GM23248 (cell line): ENCODE data around the gene CLCN6. TPM values are rescaled to one million over a fixed set of nuclear protein-coding genes. Genes with fewer than 3 reads are reported as not detected.
A peak's percentile ranks its signal among the peaks of the same experiment; 100 is the strongest.

Experiments
- DNase-seq: peaks from one replicate; pipeline ENCODE4 v3.0.0-alpha.2; 2015
- H2AFZ ChIP-seq: fragments of 200-600 bp; sonication (generic); 2 replicates; pipeline ENCODE4 v1.6.1; 2016; ENCODE audit warnings: antibody characterized with exemption
- H3F3A ChIP-seq: fragments of 200-600 bp; sonication (generic); 2 replicates; pipeline ENCODE4 v1.6.1; 2016; ENCODE audit warnings: mild to moderate bottlenecking, antibody characterized with exemption, mixed run types; ENCODE audit not compliant: insufficient read depth
- H3K27ac ChIP-seq: fragments of 200-600 bp; sonication (generic); 2 replicates; pipeline ENCODE4 v1.5.1; 2016; ENCODE audit warnings: mild to moderate bottlenecking
- H3K27me3 ChIP-seq: fragments of 200-600 bp; sonication (generic); replicated peaks from 2 replicates; pipeline ENCODE4 v1.6.1; 2016; ENCODE audit warnings: mild to moderate bottlenecking; ENCODE audit not compliant: insufficient read depth
- H3K36me3 ChIP-seq: fragments of 200-600 bp; sonication (generic); 2 replicates; pipeline ENCODE4 v1.6.1; 2016; ENCODE audit warnings: low read depth, mild to moderate bottlenecking
- H3K4me1 ChIP-seq: fragments of 200-600 bp; sonication (generic); 2 replicates; pipeline ENCODE4 v1.6.1; 2016; ENCODE audit warnings: mild to moderate bottlenecking; ENCODE audit not compliant: insufficient read depth
- H3K4me2 ChIP-seq: fragments of 200-600 bp; sonication (generic); one replicate; pipeline ENCODE4 v1.6.1; 2016; ENCODE audit warnings: mild to moderate bottlenecking; ENCODE audit not compliant: unreplicated experiment
- H3K4me3 ChIP-seq: fragments of 200-600 bp; sonication (generic); 2 replicates; pipeline ENCODE4 v1.5.1; 2016; ENCODE audit warnings: mild to moderate bottlenecking
- H3K79me2 ChIP-seq: fragments of 200-600 bp; sonication (generic); 2 replicates; pipeline ENCODE4 v1.6.1; 2016; ENCODE audit warnings: mild to moderate bottlenecking; ENCODE audit not compliant: insufficient read depth
- H3K9ac ChIP-seq: fragments of 200-600 bp; sonication (generic); 2 replicates; pipeline ENCODE4 v1.6.1; 2016; ENCODE audit warnings: mild to moderate bottlenecking
- H3K9me2 ChIP-seq: fragments of 200-600 bp; sonication (generic); 2 replicates; pipeline ENCODE4 v1.6.1; 2016; ENCODE audit warnings: mixed run types, mild to moderate bottlenecking, moderate library complexity; ENCODE audit not compliant: insufficient read depth
- H3K9me3 ChIP-seq: fragments of 200-600 bp; sonication (generic); one replicate; pipeline ENCODE4 v1.6.1; 2017; ENCODE audit warnings: low read depth
- H4K20me1 ChIP-seq: fragments of 200-600 bp; sonication (generic); 2 replicates; pipeline ENCODE4 v1.6.0; 2016; ENCODE audit not compliant: insufficient read depth
- EZH2 ChIP-seq: fragments of 200-600 bp; sonication (generic); IDR thresholded peaks from 2 replicates; pipeline ENCODE4 v1.6.1; 2018; ENCODE audit warnings: antibody characterized with exemption, mild to moderate bottlenecking; ENCODE audit not compliant: insufficient read depth, poor library complexity, severe bottlenecking
- EZH2phosphoT487 ChIP-seq: fragments of 200-600 bp; sonication (generic); IDR thresholded peaks from 2 replicates; pipeline ENCODE4 v1.6.1; 2018; ENCODE audit warnings: antibody characterized with exemption, moderate library complexity, mild to moderate bottlenecking, low read depth; ENCODE audit not compliant: insufficient read depth
- WGBS, 2 experiments: methylation state at CpG; one replicate each; pipeline ENCODE4 v1.1.6; 2015 to 2017; ENCODE audit warnings: low lambda C conversion rate in 2 of 2, low coverage in 1 of 2; ENCODE audit errors: missing lambda C conversion rate in 2 of 2; 5-methylcytosine and 5-hydroxymethylcytosine counted together
- in situ Hi-C: fragments of 300-500 bp; cut with MboI; formaldehyde crosslinking; loops from 2 replicates; pipeline ENCODE4 v1.15.0; 2020
- polyA plus RNA-seq: library from polyadenylated mRNA; unstranded; fragments of >200 nt; fragmentation: Nextera tagmentation; extraction: Ambion mirVana; gene quantifications from 2 replicates; pipeline ENCODE4 v1.2.1, GENCODE V29; 2016
- total RNA-seq: library from RNA; depleted of rRNA; stranded (reverse); fragments of >200 nt; shearing (Covaris generic); gene quantifications from 2 replicates; pipeline ENCODE4 v1.2.3, GENCODE V29; 2014

The CLCN6 gene
- total and polyA plus RNA-seq, 2 experiments from 2014 or later, result 4.9 to 5.4 TPM

- Histone ChIP-seq H3K4me2 (no peak overlapping the region), H3K9me3 (no peaks in the 10 kb centered on the region), H2AFZ (no peak overlapping the region), H3K9me2 (no peaks in the 10 kb centered on the region), H3K36me3 (no peaks in the 10 kb centered on the region), H3K9ac (no peak overlapping the region), H3K27me3 (peaks cover 5% of the 10 kb centered on the region), H3F3A (no peaks in the 10 kb centered on the region), H4K20me1 (no peaks in the 10 kb centered on the region), H3K79me2 (no peaks in the 10 kb centered on the region), H3K4me1 (no peaks in the 10 kb centered on the region), H3K27ac (no peak overlapping the region), H3K4me3 (no peak overlapping the region)
- no peak for TF ChIP-seq EZH2phosphoT487
- TF ChIP-seq EZH2, result no peak
- in situ Hi-C loops, result no loop called here
- no peak for DNase-seq
- 81 to 83% methylated on average over 18 to 19 of the region's 19 CpGs for WGBS, 2 experiments
Observed at GRCh38 chr1:11765661-11766428, 40.1 kb upstream of the CLCN6 start.

GRCh38 chr1:11766429-11766776 is 39.6 kb upstream of the CLCN6 start:
- Histone ChIP-seq H3K27ac (no peak overlapping the region), H3K4me1 (no peaks in the 10 kb centered on the region), H3K4me2 (no peak overlapping the region), H3K4me3 (no peak overlapping the region), H2AFZ (no peak overlapping the region), H3K9me3 (no peaks in the 10 kb centered on the region), H3K79me2 (no peaks in the 10 kb centered on the region), H3K9me2 (no peaks in the 10 kb centered on the region), H3F3A (no peaks in the 10 kb centered on the region), H4K20me1 (no peaks in the 10 kb centered on the region), H3K27me3 (peaks cover 5% of the 10 kb centered on the region), H3K36me3 (no peaks in the 10 kb centered on the region), H3K9ac (no peak overlapping the region)
- no peak for DNase-seq
- WGBS, 2 experiments, result 79 to 88% methylated on average over 14 of the region's 14 CpGs
- TF ChIP-seq EZH2phosphoT487 (no peak), EZH2 (no peak)
- in situ Hi-C loops, result no loop called here

GRCh38 chr1:11767922-11768704 is 37.9 kb upstream of the CLCN6 start:
- no peak overlapping the region for H3K4me2 ChIP-seq

GRCh38 chr1:11768821-11769220 is 37.2 kb upstream of the CLCN6 start:
- Histone ChIP-seq H3K4me2 (no peak overlapping the region), H3K27me3 (no peaks in the 10 kb centered on the region), H3K9ac (no peak overlapping the region), H3K4me1 (no peaks in the 10 kb centered on the region), H3K27ac (no peak overlapping the region), H2AFZ (no peak overlapping the region), H3K79me2 (no peaks in the 10 kb centered on the region), H3K36me3 (no peaks in the 10 kb centered on the region), H3K9me2 (no peaks in the 10 kb centered on the region), H4K20me1 (no peaks in the 10 kb centered on the region), H3F3A (no peaks in the 10 kb centered on the region), H3K9me3 (no peaks in the 10 kb centered on the region), H3K4me3 (no peak overlapping the region)
- in situ Hi-C loops, result no loop called here
- TF ChIP-seq EZH2 (no peak), EZH2phosphoT487 (no peak)
- DNase-seq, result peak; percentile 22
- WGBS, 2 experiments, result 29 to 47% methylated on average over 4 of the region's 4 CpGs

More at GRCh38 chr1:11767922-11768704, 37.9 kb upstream of the CLCN6 start:
- H2AFZ ChIP-seq, result no peak overlapping the region
- no peaks in the 10 kb centered on the region for H3K4me1 ChIP-seq
- no peaks in the 10 kb centered on the region for H3K9me3 ChIP-seq
- no peaks in the 10 kb centered on the region for H3K27me3 ChIP-seq
- 29% methylated on average over 16 of the region's 16 CpGs for WGBS, 2 experiments
- no peaks in the 10 kb centered on the region for H3K9me2 ChIP-seq
- TF ChIP-seq EZH2 (no peak), EZH2phosphoT487 (no peak)
- H3F3A ChIP-seq, result no peaks in the 10 kb centered on the region
- H3K27ac ChIP-seq, result no peak overlapping the region
- in situ Hi-C loops, result no loop called here
- H3K79me2 ChIP-seq, result no peaks in the 10 kb centered on the region
- H4K20me1 ChIP-seq, result no peaks in the 10 kb centered on the region
- no peak overlapping the region for H3K9ac ChIP-seq
- peak; percentile 63 for DNase-seq
- H3K36me3 ChIP-seq, result no peaks in the 10 kb centered on the region
- H3K4me3 ChIP-seq, result no peak overlapping the region
